Skeletal muscle tissue (tissue), 4 donors: Measurements from ENCODE around the gene ACP3. TPM values are rescaled to one million over a fixed set of nuclear protein-coding genes. Genes with fewer than 3 reads are reported as not detected.

Experiments used
- H3K27ac ChIP-seq: one replicate; pipeline ENCODE4 v1.7.0; 2013; ENCODE audit warnings: mild to moderate bottlenecking, low read depth, low read length, inconsistent platforms
- H3K27me3 ChIP-seq, 3 donors: one replicate each; pipeline ENCODE4 v1.7.0; 2013; ENCODE audit warnings: low read length in 3 of 3; ENCODE audit not compliant: control insufficient read depth in 3 of 3, insufficient read depth in 3 of 3
- H3K36me3 ChIP-seq, 3 donors: one replicate each; pipeline ENCODE4 v1.7.0; 2013; ENCODE audit warnings: low read length in 3 of 3; ENCODE audit not compliant: control insufficient read depth in 3 of 3, insufficient read depth in 3 of 3
- H3K4me1 ChIP-seq, 3 donors: one replicate each; pipeline ENCODE4 v1.7.0; 2013; ENCODE audit warnings: low read length in 3 of 3, mild to moderate bottlenecking in 3 of 3; ENCODE audit not compliant: control insufficient read depth in 3 of 3, insufficient read depth in 3 of 3
- H3K4me3 ChIP-seq, 3 donors: one replicate each; pipeline ENCODE4 v1.7.0; 2013; ENCODE audit warnings: low read length in 3 of 3
- H3K9ac ChIP-seq, 3 donors: one replicate each; pipeline ENCODE4 v1.7.0; 2013; ENCODE audit warnings: low read length in 3 of 3, mild to moderate bottlenecking in 3 of 3, moderate library complexity in 2 of 3, low read depth in 1 of 3
- H3K9me3 ChIP-seq, 3 donors: one replicate each; pipeline ENCODE4 v1.7.0; 2013; ENCODE audit warnings: low read length in 3 of 3; ENCODE audit not compliant: control insufficient read depth in 3 of 3
- total RNA-seq: library from RNA; depleted of rRNA; stranded (reverse); fragments of >200 nt; gene quantifications from one replicate; pipeline ENCODE4 v1.2.3, GENCODE V29; 2014
- donor health status: Osteomylitis.

The ACP3 gene
- 0.52 TPM for total RNA-seq

GRCh38 chr3:132317229-132317948 is at the start of gene ACP3:
ACP3 (plus strand) TSS chr3:132317407; CDS start chr3:132317457, 50 bp downstream.
- no peak within 1 kb of the TSS for H3K4me3 ChIP-seq

GRCh38 chr3:132268956-132269355 is 48.3 kb upstream of the ACP3 start:
- Histone ChIP-seq H3K4me3 (no peak overlapping the region), H3K4me1 (no peaks in the 10 kb centered on the region), H3K36me3 (no peaks in the 10 kb centered on the region), H3K9me3 (no peaks in the 10 kb centered on the region), H3K27ac (no peak overlapping the region), H3K9ac (no peak overlapping the region), H3K27me3 (no peaks in the 10 kb centered on the region)

More at GRCh38 chr3:132317229-132317948, at the start of gene ACP3:
- Histone ChIP-seq H3K36me3 (no peaks in the 10 kb centered on the region), H3K27me3 (peaks cover 0 to 2% (median 0%) of the 10 kb centered on the region in 3 donors), H3K9ac (peak within 1 kb of the TSS in 1 of 3 donors; percentile 5), H3K27ac (peak within 1 kb of the TSS; percentile 4), H3K9me3 (no peaks in the 10 kb centered on the region), H3K4me1 (no peaks in the 10 kb centered on the region)

GRCh38 chr3:132273036-132273435 is 44.2 kb upstream of the ACP3 start:
- Histone ChIP-seq H3K36me3 (no peaks in the 10 kb centered on the region), H3K9me3 (no peaks in the 10 kb centered on the region), H3K4me1 (no peaks in the 10 kb centered on the region), H3K4me3 (no peak overlapping the region), H3K27ac (no peak overlapping the region), H3K9ac (no peak overlapping the region), H3K27me3 (no peaks in the 10 kb centered on the region)

- no peak overlapping the region for H3K27ac ChIP-seq
These were observed 40.8 kb upstream of the ACP3 start for GRCh38 chr3:132276228-132276906.

GRCh38 chr3:132279030-132279429 is 38.2 kb upstream of the ACP3 start:
- H3K9me3 ChIP-seq, result no peaks in the 10 kb centered on the region
- H3K36me3 ChIP-seq, result no peaks in the 10 kb centered on the region
- no peak overlapping the region for H3K4me3 ChIP-seq
- no peaks in the 10 kb centered on the region for H3K4me1 ChIP-seq
- H3K27ac ChIP-seq, result no peak overlapping the region
- H3K9ac ChIP-seq, result no peak overlapping the region
- no peaks in the 10 kb centered on the region for H3K27me3 ChIP-seq

More at GRCh38 chr3:132276228-132276906, 40.8 kb upstream of the ACP3 start:
- Histone ChIP-seq H3K36me3 (no peaks in the 10 kb centered on the region), H3K4me1 (no peaks in the 10 kb centered on the region), H3K9ac (no peak overlapping the region), H3K27me3 (no peaks in the 10 kb centered on the region), H3K4me3 (no peak overlapping the region), H3K9me3 (no peaks in the 10 kb centered on the region)

- Histone ChIP-seq H3K27ac (peak overlapping the region; percentile 29), H3K9ac (no peak overlapping the region), H3K4me1 (no peaks in the 10 kb centered on the region), H3K9me3 (no peaks in the 10 kb centered on the region), H3K27me3 (no peaks in the 10 kb centered on the region), H3K4me3 (no peak overlapping the region), H3K36me3 (no peaks in the 10 kb centered on the region)
These were observed 33.8 kb upstream of the ACP3 start for GRCh38 chr3:132283440-132283839.

- H3K27me3 ChIP-seq, result no peaks in the 10 kb centered on the region
- H3K27ac ChIP-seq, result peak overlapping the region; percentile 29
- no peak overlapping the region for H3K9ac ChIP-seq
- no peaks in the 10 kb centered on the region for H3K9me3 ChIP-seq
- no peak overlapping the region for H3K4me3 ChIP-seq
- no peaks in the 10 kb centered on the region for H3K4me1 ChIP-seq
- no peaks in the 10 kb centered on the region for H3K36me3 ChIP-seq
These were observed 33.2 kb upstream of the ACP3 start for GRCh38 chr3:132283916-132284405.

GRCh38 chr3:132284781-132285619 is 32.2 kb upstream of the ACP3 start:
- H3K4me3 ChIP-seq, result no peak overlapping the region
- H3K9ac ChIP-seq, result no peak overlapping the region
- H3K27ac ChIP-seq, result peak overlapping the region; percentile 29
- H3K9me3 ChIP-seq, result no peaks in the 10 kb centered on the region
- no peaks in the 10 kb centered on the region for H3K4me1 ChIP-seq
- no peaks in the 10 kb centered on the region for H3K27me3 ChIP-seq
- H3K36me3 ChIP-seq, result no peaks in the 10 kb centered on the region

GRCh38 chr3:132285620-132285945 is 31.6 kb upstream of the ACP3 start:
- no peaks in the 10 kb centered on the region for H3K36me3 ChIP-seq
- no peaks in the 10 kb centered on the region for H3K9me3 ChIP-seq
- no peak overlapping the region for H3K27ac ChIP-seq
- no peak overlapping the region for H3K9ac ChIP-seq
- no peaks in the 10 kb centered on the region for H3K4me1 ChIP-seq
- H3K27me3 ChIP-seq, result no peaks in the 10 kb centered on the region
- no peak overlapping the region for H3K4me3 ChIP-seq
